OCI-LY1 (cell line): Measurements from ENCODE around the gene ZNF473.

Experiments used
- CTCF ChIP-seq: fragments of 200-600 bp; sonication (generic), shearing (Covaris generic); IDR thresholded peaks from 2 replicates; pipeline ENCODE4 v1.5.1; 2017; ENCODE audit warnings: mild to moderate bottlenecking, antibody characterized with exemption, low read length, moderate library complexity, mixed read lengths
- EZH2 ChIP-seq: fragments of 200-600 bp; sonication (generic), shearing (Covaris generic); IDR thresholded peaks from 2 replicates; pipeline ENCODE4 v1.8.0; 2017; ENCODE audit warnings: borderline replicate concordance, mixed run types, mild to moderate bottlenecking, antibody characterized with exemption, low read length, moderate library complexity, mixed read lengths

- TF ChIP-seq CTCF (no peak), EZH2 (no peak)
Observed at GRCh38 chr19:49999371-50000010, 26.3 kb upstream of the ZNF473 start.
